Measurements from ENCODE around the gene BBS9. TPM values are rescaled to one million over a fixed set of nuclear protein-coding genes. Genes with fewer than 3 reads are reported as not detected.

The BBS9 gene
- polyA plus RNA-seq, 2 donors: 2.6 to 3.7 TPM

GRCh38 chr7:33452805-33453502 lies 323.6 kb downstream of the BBS9 start:
- H3K4me3 ChIP-seq (ENCODE audit: low read depth in 1 of 2, low read length in 2 of 2): no peak overlapping the region
- H3K27me3 ChIP-seq (ENCODE audit: control insufficient read depth in 1 of 2, insufficient read depth in 2 of 2, low read length in 2 of 2): no peaks in the 10 kb centered on the region
- no peaks in the 10 kb centered on the region for H3K9me3 ChIP-seq (ENCODE audit: control insufficient read depth in 2 of 2, insufficient read depth in 1 of 2, low read depth in 1 of 2, low read length in 1 of 2)
- WGBS, 2 donors: 73 to 90% methylated on average over 1 of the region's 1 CpG
- H3K4me1 ChIP-seq (ENCODE audit: control insufficient read depth in 2 of 2, insufficient read depth in 2 of 2, low read length in 1 of 2): no peaks in the 10 kb centered on the region
- H3K36me3 ChIP-seq (ENCODE audit: control insufficient read depth in 2 of 2, insufficient read depth in 2 of 2, low read length in 1 of 2): no peaks in the 10 kb centered on the region
- H3K27ac ChIP-seq (ENCODE audit: low read depth in 2 of 2, low read length in 1 of 2): no peak overlapping the region

GRCh38 chr7:33457039-33457438 lies 327.7 kb downstream of the BBS9 start:
- WGBS, 2 donors: 77% methylated on average over 6 of the region's 6 CpGs
- no peaks in the 10 kb centered on the region for H3K27me3 ChIP-seq (ENCODE audit: control insufficient read depth in 1 of 2, insufficient read depth in 2 of 2, low read length in 2 of 2)
- H3K27ac ChIP-seq (ENCODE audit: low read depth in 2 of 2, low read length in 1 of 2): no peak overlapping the region
- no peaks in the 10 kb centered on the region for H3K36me3 ChIP-seq (ENCODE audit: control insufficient read depth in 2 of 2, insufficient read depth in 2 of 2, low read length in 1 of 2)
- no peaks in the 10 kb centered on the region for H3K9me3 ChIP-seq (ENCODE audit: control insufficient read depth in 2 of 2, insufficient read depth in 1 of 2, low read depth in 1 of 2, low read length in 1 of 2)
- no peaks in the 10 kb centered on the region for H3K4me1 ChIP-seq (ENCODE audit: control insufficient read depth in 2 of 2, insufficient read depth in 2 of 2, low read length in 1 of 2)
- no peak overlapping the region for H3K4me3 ChIP-seq (ENCODE audit: low read depth in 1 of 2, low read length in 2 of 2)

GRCh38 chr7:33458581-33458980 lies 329.2 kb downstream of the BBS9 start:
- WGBS, 2 donors: 40 to 63% methylated on average over 1 of the region's 1 CpG
- Histone ChIP-seq H3K4me1 (ENCODE audit: control insufficient read depth in 2 of 2, insufficient read depth in 2 of 2, low read length in 1 of 2) (no peaks in the 10 kb centered on the region), H3K36me3 (ENCODE audit: control insufficient read depth in 2 of 2, insufficient read depth in 2 of 2, low read length in 1 of 2) (no peaks in the 10 kb centered on the region), H3K27me3 (ENCODE audit: control insufficient read depth in 1 of 2, insufficient read depth in 2 of 2, low read length in 2 of 2) (no peaks in the 10 kb centered on the region), H3K4me3 (ENCODE audit: low read depth in 1 of 2, low read length in 2 of 2) (no peak overlapping the region), H3K9me3 (ENCODE audit: control insufficient read depth in 2 of 2, insufficient read depth in 1 of 2, low read depth in 1 of 2, low read length in 1 of 2) (no peaks in the 10 kb centered on the region), H3K27ac (ENCODE audit: low read depth in 2 of 2, low read length in 1 of 2) (no peak overlapping the region)

- Histone ChIP-seq H3K4me3 (ENCODE audit: low read depth in 1 of 2, low read length in 2 of 2) (no peak overlapping the region), H3K4me1 (ENCODE audit: control insufficient read depth in 2 of 2, insufficient read depth in 2 of 2, low read length in 1 of 2) (no peaks in the 10 kb centered on the region), H3K27me3 (ENCODE audit: control insufficient read depth in 1 of 2, insufficient read depth in 2 of 2, low read length in 2 of 2) (no peaks in the 10 kb centered on the region), H3K9me3 (ENCODE audit: control insufficient read depth in 2 of 2, insufficient read depth in 1 of 2, low read depth in 1 of 2, low read length in 1 of 2) (no peaks in the 10 kb centered on the region), H3K36me3 (ENCODE audit: control insufficient read depth in 2 of 2, insufficient read depth in 2 of 2, low read length in 1 of 2) (no peaks in the 10 kb centered on the region), H3K27ac (ENCODE audit: low read depth in 2 of 2, low read length in 1 of 2) (no peak overlapping the region)
- 75 to 92% methylated on average over 1 of the region's 1 CpG for WGBS, 2 donors
Observed at GRCh38 chr7:33459340-33459751, 330.0 kb downstream of the BBS9 start.

GRCh38 chr7:33463131-33463530 lies 333.8 kb downstream of the BBS9 start:
- Histone ChIP-seq H3K27me3 (ENCODE audit: control insufficient read depth in 1 of 2, insufficient read depth in 2 of 2, low read length in 2 of 2) (no peaks in the 10 kb centered on the region), H3K4me3 (ENCODE audit: low read depth in 1 of 2, low read length in 2 of 2) (no peak overlapping the region), H3K27ac (ENCODE audit: low read depth in 2 of 2, low read length in 1 of 2) (no peak overlapping the region), H3K36me3 (ENCODE audit: control insufficient read depth in 2 of 2, insufficient read depth in 2 of 2, low read length in 1 of 2) (no peaks in the 10 kb centered on the region), H3K9me3 (ENCODE audit: control insufficient read depth in 2 of 2, insufficient read depth in 1 of 2, low read depth in 1 of 2, low read length in 1 of 2) (no peaks in the 10 kb centered on the region), H3K4me1 (ENCODE audit: control insufficient read depth in 2 of 2, insufficient read depth in 2 of 2, low read length in 1 of 2) (no peaks in the 10 kb centered on the region)
- 69 to 87% methylated on average over 2 of the region's 2 CpGs for WGBS, 2 donors

- no peaks in the 10 kb centered on the region for H3K27me3 ChIP-seq (ENCODE audit: control insufficient read depth in 1 of 2, insufficient read depth in 2 of 2, low read length in 2 of 2)
- H3K4me3 ChIP-seq (ENCODE audit: low read depth in 1 of 2, low read length in 2 of 2): no peak overlapping the region
- WGBS, 2 donors: 68 to 74% methylated on average over 4 of the region's 4 CpGs
- no peaks in the 10 kb centered on the region for H3K36me3 ChIP-seq (ENCODE audit: control insufficient read depth in 2 of 2, insufficient read depth in 2 of 2, low read length in 1 of 2)
- no peaks in the 10 kb centered on the region for H3K4me1 ChIP-seq (ENCODE audit: control insufficient read depth in 2 of 2, insufficient read depth in 2 of 2, low read length in 1 of 2)
- H3K27ac ChIP-seq (ENCODE audit: low read depth in 2 of 2, low read length in 1 of 2): no peak overlapping the region
- no peaks in the 10 kb centered on the region for H3K9me3 ChIP-seq (ENCODE audit: control insufficient read depth in 2 of 2, insufficient read depth in 1 of 2, low read depth in 1 of 2, low read length in 1 of 2)
Observed at GRCh38 chr7:33466203-33466602, 336.8 kb downstream of the BBS9 start.

GRCh38 chr7:33471636-33472242 lies 342.4 kb downstream of the BBS9 start:
- Histone ChIP-seq H3K27ac (ENCODE audit: low read depth in 2 of 2, low read length in 1 of 2) (no peak overlapping the region), H3K4me1 (ENCODE audit: control insufficient read depth in 2 of 2, insufficient read depth in 2 of 2, low read length in 1 of 2) (no peaks in the 10 kb centered on the region), H3K9me3 (ENCODE audit: control insufficient read depth in 2 of 2, insufficient read depth in 1 of 2, low read depth in 1 of 2, low read length in 1 of 2) (no peaks in the 10 kb centered on the region), H3K4me3 (ENCODE audit: low read depth in 1 of 2, low read length in 2 of 2) (no peak overlapping the region), H3K27me3 (ENCODE audit: control insufficient read depth in 1 of 2, insufficient read depth in 2 of 2, low read length in 2 of 2) (no peaks in the 10 kb centered on the region), H3K36me3 (ENCODE audit: control insufficient read depth in 2 of 2, insufficient read depth in 2 of 2, low read length in 1 of 2) (no peaks in the 10 kb centered on the region)
- WGBS, 2 donors: 91 to 93% methylated on average over 3 of the region's 3 CpGs

GRCh38 chr7:33472348-33473025 lies 343.1 kb downstream of the BBS9 start:
- no peak overlapping the region for H3K4me3 ChIP-seq (ENCODE audit: low read depth in 1 of 2, low read length in 2 of 2)
- WGBS, 2 donors: 87 to 89% methylated on average over 4 of the region's 4 CpGs
- no peak overlapping the region for H3K27ac ChIP-seq (ENCODE audit: low read depth in 2 of 2, low read length in 1 of 2)
- no peaks in the 10 kb centered on the region for H3K4me1 ChIP-seq (ENCODE audit: control insufficient read depth in 2 of 2, insufficient read depth in 2 of 2, low read length in 1 of 2)
- H3K27me3 ChIP-seq (ENCODE audit: control insufficient read depth in 1 of 2, insufficient read depth in 2 of 2, low read length in 2 of 2): no peaks in the 10 kb centered on the region
- no peaks in the 10 kb centered on the region for H3K36me3 ChIP-seq (ENCODE audit: control insufficient read depth in 2 of 2, insufficient read depth in 2 of 2, low read length in 1 of 2)
- no peaks in the 10 kb centered on the region for H3K9me3 ChIP-seq (ENCODE audit: control insufficient read depth in 2 of 2, insufficient read depth in 1 of 2, low read depth in 1 of 2, low read length in 1 of 2)

GRCh38 chr7:33477719-33478480 lies 348.5 kb downstream of the BBS9 start:
- Histone ChIP-seq H3K27ac (ENCODE audit: low read depth in 2 of 2, low read length in 1 of 2) (no peak overlapping the region), H3K27me3 (ENCODE audit: control insufficient read depth in 1 of 2, insufficient read depth in 2 of 2, low read length in 2 of 2) (no peaks in the 10 kb centered on the region), H3K9me3 (ENCODE audit: control insufficient read depth in 2 of 2, insufficient read depth in 1 of 2, low read depth in 1 of 2, low read length in 1 of 2) (no peaks in the 10 kb centered on the region), H3K4me1 (ENCODE audit: control insufficient read depth in 2 of 2, insufficient read depth in 2 of 2, low read length in 1 of 2) (no peaks in the 10 kb centered on the region), H3K36me3 (ENCODE audit: control insufficient read depth in 2 of 2, insufficient read depth in 2 of 2, low read length in 1 of 2) (no peaks in the 10 kb centered on the region), H3K4me3 (ENCODE audit: low read depth in 1 of 2, low read length in 2 of 2) (no peak overlapping the region)
- 92 to 98% methylated on average over 1 of the region's 1 CpG for WGBS, 2 donors
